ENCODE results near the gene PIK3AP1. TPM values are rescaled to one million over a fixed set of nuclear protein-coding genes. Genes with fewer than 3 reads are reported as not detected.

The PIK3AP1 gene
- total RNA-seq, 4 donors from 2014 or later: 1.7 to 10.6 (median 8.4) TPM

DNA sequence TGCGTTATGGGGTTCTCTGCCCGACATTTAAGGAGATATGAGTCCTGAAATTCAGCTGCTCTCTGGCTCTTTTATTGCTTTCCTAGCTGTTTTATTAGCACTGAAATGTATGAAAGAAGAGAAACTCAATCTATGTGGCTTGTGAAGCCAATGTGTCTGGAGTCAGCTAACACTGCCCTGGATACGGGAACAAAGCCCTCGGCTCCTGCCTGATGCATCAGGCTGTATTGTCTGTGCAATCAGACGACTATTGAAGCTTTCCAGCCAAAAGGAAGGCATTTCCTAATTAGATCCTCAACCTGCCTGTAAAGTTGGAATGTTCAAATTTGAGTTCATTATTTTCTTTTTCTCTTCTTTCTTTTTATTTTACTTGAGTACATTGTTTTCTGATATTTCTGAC, 111.5 kb downstream of the PIK3AP1 start:
- no peak overlapping the region for H3K27ac ChIP-seq
- H3K9me3 ChIP-seq: no peaks in the 10 kb centered on the region
- H3K4me1 ChIP-seq: no peaks in the 10 kb centered on the region
- DNase-seq: no peak
- H3K4me3 ChIP-seq: no peak overlapping the region
- no peaks in the 10 kb centered on the region for H3K36me3 ChIP-seq
- intact Hi-C loops (cut with DNase I; ENCODE audit: low total_unique reads): no loop called here
- TF ChIP-seq POLR2A (IDR thresholded peaks at IDR 0.05): no peak
- TF ChIP-seq, protein P1, sequence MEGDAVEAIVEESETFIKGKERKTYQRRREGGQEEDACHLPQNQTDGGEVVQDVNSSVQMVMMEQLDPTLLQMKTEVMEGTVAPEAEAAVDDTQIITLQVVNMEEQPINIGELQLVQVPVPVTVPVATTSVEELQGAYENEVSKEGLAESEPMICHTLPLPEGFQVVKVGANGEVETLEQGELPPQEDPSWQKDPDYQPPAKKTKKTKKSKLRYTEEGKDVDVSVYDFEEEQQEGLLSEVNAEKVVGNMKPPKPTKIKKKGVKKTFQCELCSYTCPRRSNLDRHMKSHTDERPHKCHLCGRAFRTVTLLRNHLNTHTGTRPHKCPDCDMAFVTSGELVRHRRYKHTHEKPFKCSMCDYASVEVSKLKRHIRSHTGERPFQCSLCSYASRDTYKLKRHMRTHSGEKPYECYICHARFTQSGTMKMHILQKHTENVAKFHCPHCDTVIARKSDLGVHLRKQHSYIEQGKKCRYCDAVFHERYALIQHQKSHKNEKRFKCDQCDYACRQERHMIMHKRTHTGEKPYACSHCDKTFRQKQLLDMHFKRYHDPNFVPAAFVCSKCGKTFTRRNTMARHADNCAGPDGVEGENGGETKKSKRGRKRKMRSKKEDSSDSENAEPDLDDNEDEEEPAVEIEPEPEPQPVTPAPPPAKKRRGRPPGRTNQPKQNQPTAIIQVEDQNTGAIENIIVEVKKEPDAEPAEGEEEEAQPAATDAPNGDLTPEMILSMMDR (IDR thresholded peaks at IDR 0.05): no peak
- H3K27me3 ChIP-seq: no peaks in the 10 kb centered on the region

DNA sequence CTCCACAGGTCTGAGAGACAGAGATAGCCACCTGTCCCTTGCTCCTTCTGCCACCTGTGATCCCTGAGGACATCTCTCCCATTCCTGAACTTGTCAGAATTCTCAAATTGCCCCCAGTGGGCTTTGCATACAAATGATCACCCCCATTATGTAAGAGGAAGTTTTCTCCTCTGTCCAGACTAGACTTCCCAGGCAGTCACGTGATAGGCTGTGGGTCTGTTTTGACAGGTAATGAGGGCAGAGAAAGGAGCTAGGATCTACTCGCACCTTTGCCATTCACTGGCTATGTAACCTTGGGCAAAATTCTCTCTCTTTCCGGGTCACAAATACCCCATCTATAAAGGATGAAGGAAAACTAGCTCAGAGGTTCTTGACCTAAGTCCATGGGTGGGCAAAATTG, 112.1 kb downstream of the PIK3AP1 start:
- no peak overlapping the region for H3K27ac ChIP-seq
- no peaks in the 10 kb centered on the region for H3K4me1 ChIP-seq
- H3K9me3 ChIP-seq: no peaks in the 10 kb centered on the region
- DNase-seq: no peak
- no peaks in the 10 kb centered on the region for H3K27me3 ChIP-seq
- no peaks in the 10 kb centered on the region for H3K36me3 ChIP-seq
- no peak overlapping the region for H3K4me3 ChIP-seq
- intact Hi-C loops (cut with DNase I; ENCODE audit: low total_unique reads): no loop called here
- TF ChIP-seq, protein P1 (IDR thresholded peaks at IDR 0.05): no peak
- TF ChIP-seq POLR2A (IDR thresholded peaks at IDR 0.05): no peak

DNA sequence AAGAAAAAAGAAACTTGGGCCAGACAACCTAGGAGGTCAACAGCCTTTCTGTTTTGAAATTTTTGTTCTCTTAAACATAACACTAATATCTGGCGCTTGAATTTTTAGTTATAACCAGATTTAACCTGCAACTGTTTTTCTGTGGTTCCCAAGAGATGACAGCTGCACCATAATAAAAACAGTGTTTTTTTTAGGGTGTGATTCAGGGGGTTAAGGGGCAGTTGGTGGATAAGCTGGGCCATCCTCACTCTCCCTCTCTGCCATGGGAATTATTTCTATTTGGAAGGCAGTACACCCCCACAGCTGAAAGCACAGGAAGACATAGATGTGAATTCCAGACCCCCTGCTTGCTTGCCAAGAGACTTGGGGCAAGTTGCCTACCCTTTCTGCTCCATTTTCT, 113.4 kb downstream of the PIK3AP1 start:
- intact Hi-C loops (cut with DNase I; ENCODE audit: low total_unique reads): no loop called here
- TF ChIP-seq, protein P1 (IDR thresholded peaks at IDR 0.05): no peak
- no peak for TF ChIP-seq POLR2A (IDR thresholded peaks at IDR 0.05)
- Histone ChIP-seq H3K4me3 (no peak overlapping the region), H3K27ac (no peak overlapping the region), H3K9me3 (no peaks in the 10 kb centered on the region), H3K36me3 (no peaks in the 10 kb centered on the region), H3K4me1 (no peaks in the 10 kb centered on the region), H3K27me3 (no peaks in the 10 kb centered on the region)
- DNase-seq: no peak

DNA sequence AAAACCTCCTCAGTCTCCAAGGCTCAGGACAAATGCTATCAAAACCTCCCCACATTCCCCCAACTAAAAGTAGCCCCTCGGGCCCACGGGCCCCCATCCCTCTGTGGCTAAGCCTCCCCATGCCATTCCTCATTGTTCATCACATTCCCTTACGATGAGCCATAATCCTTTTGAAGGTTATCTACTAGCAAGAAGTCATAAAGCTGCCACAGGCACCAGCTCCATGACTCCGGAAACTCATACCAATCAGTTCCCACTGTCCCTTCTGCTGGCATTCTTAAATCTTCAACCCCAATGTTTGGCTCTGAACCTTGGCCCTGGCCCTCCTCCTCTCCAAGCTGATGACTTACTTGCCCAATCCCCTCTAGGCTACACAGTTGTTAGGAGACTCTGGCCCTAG, 114.1 kb downstream of the PIK3AP1 start:
- Histone ChIP-seq H3K4me3 (no peak overlapping the region), H3K4me1 (no peaks in the 10 kb centered on the region), H3K27me3 (no peaks in the 10 kb centered on the region), H3K9me3 (no peaks in the 10 kb centered on the region), H3K27ac (no peak overlapping the region), H3K36me3 (no peaks in the 10 kb centered on the region)
- intact Hi-C loops (cut with DNase I; ENCODE audit: low total_unique reads): no loop called here
- no peak for DNase-seq
- TF ChIP-seq POLR2A (IDR thresholded peaks at IDR 0.05): no peak
- TF ChIP-seq, protein P1 (IDR thresholded peaks at IDR 0.05): no peak

DNA sequence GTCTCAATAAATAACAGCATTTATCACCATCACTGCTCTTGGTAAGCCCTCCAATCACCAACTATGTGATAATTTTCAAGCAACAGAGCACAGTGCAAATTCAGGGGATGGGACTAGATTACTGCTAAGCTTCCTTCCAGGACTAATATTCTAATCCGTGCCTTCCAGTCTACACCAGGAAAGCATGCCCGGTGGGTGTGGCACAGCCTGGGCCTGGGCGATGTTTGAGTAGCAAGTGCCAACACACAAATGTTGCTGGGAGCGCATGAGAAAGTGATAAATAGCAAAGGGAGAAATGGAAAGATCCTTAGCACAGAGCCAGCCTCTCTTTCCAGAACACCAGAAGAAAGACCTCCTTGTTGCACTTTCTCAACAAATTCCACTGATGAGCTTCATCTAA, 120.0 kb downstream of the PIK3AP1 start:
- no peak overlapping the region for H3K27ac ChIP-seq
- H3K9me3 ChIP-seq: no peaks in the 10 kb centered on the region
- intact Hi-C loops (cut with DNase I; ENCODE audit: low total_unique reads): no loop called here
- H3K27me3 ChIP-seq: no peaks in the 10 kb centered on the region
- H3K36me3 ChIP-seq: no peaks in the 10 kb centered on the region
- no peaks in the 10 kb centered on the region for H3K4me1 ChIP-seq
- DNase-seq: no peak
- TF ChIP-seq POLR2A (IDR thresholded peaks at IDR 0.05): no peak
- TF ChIP-seq, protein P1 (IDR thresholded peaks at IDR 0.05): no peak
- H3K4me3 ChIP-seq: no peak overlapping the region

Measured in uterus (tissue), 4 donors.